NCI-H446 (cell line): Measurements from ENCODE around the gene VWC2L.

Source experiments
- DNase-seq, 2 experiments: peaks; one replicate each; lab custom pipeline; 2025; lab: John Stamatoyannopoulos, UW

The VWC2L gene

DNA sequence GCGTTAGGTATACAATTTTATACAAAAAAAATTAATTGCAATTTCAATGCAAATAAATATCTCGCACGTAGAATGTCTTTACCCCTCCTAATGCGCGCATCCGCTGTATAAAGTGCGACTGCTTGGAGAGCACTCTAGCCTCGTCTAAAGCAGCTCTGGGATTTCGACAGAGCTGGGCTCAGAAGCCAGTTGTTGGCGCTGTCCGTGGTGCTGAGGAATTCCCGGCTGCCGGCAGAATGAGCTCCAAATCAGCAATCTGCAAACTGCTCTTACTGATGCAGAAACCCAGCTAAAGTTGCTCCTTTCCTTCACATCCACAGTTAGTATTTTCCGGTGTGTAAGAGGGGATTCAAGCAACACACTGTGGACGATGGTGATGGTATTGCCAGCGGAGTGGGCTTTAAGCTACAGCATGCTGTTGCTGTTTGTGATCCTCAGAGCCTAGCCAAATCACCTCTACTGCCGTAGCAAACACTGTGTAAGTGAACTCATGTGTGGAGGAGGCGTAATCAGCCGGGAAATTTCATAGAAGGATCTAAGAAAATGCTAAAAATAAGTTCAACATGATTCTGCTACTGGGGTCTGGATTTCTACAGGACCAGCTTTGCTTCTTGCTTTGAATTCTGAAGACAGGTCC is at the start of gene VWC2L:
Gene VWC2L (plus strand): TSS at position 137 of the 637 bp plus-strand sequence. CDS start 3,140 bp downstream, outside the sequence.
- DNase-seq: peak; percentile 48 to 76

DNA sequence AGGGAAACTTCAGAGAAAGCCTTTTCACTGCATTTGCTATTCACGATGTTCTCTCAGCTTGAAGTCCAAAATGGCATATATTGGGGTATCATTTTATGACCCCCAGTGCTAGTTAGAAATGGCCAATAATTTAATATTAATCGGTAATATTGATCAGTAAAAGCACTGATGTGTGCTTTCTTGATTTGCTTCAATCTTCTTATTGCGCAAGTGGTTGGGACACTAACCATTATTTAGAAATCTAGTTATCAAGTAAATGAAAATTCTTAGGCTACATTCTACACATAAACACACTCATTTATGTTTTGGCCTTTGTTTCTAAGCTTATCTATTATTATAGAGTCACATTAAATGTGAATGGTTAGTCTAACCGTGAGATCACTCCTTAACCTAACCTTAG is 49.7 kb upstream of the VWC2L start:
- DNase-seq: no peak

GRCh38 chr2:214365549-214365948 is 45.3 kb upstream of the VWC2L start:
- no peak for DNase-seq

DNA sequence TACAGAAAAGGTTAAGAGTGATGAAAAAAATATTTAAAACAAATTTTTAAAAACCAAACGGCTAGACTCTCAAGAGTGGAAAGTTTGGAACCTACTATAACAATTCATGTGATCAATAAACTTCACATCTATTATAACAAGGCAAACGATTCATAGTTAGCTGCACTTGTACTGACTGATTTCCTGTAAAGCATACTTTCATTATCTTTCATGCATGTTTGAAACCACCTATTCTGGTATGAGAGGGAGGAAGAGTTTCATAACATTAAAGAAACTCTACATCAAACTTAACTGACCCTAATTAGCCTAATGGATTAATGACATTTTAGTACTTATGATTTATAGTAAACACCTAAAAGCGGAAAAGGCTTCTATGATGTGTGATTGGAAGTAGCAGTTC is 43.7 kb upstream of the VWC2L start:
- no peak for DNase-seq

- DNase-seq: no peak
Measured at GRCh38 chr2:214376618-214377285, 34.1 kb upstream of the VWC2L start.

DNA sequence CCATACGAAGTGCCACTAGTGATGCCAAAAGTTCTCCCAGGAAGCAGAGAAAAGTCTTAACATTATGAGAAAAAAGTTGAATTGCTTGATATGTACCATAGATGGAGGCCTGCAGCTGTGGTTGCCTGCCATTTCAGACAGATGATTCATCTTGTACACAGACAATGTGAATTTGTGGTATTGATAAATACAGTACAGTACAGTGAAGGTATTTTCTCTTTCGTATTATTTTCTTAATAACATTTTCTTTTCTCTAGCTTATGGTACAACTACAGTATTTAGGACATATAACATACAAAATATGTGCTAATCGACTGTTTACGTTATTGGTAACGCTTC is 33.6 kb upstream of the VWC2L start:
- DNase-seq: no peak

DNA sequence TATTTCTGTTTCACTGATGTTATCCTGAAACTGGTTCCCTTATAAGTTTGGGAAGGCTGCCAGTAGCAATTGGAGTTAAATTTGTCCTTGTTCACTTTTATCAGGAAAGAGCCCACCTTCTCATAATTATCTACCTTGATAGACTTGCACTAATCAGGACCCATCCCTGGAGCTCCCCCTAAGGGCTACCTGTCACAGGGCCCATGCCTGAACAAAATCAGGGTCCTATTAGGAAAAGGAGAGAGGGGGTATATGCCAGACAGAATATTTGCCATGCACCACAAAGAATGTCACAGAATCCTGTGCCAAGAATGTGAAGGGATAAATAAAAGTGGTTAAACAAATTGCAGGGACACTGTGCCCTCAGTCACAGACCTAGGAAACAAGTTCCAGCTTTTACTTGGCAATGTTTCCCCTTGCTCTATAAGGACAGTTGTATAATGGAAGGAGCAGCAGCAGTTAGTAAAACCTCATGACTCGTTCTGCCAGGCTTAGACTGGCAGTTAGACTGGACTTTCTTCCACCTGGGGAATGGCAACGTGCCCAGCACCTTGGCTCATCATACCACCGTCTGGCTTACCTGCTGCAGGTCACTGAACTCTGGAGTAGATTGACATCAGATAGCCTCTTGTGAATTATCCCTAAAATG is 32.3 kb upstream of the VWC2L start:
- peak in 1 of 2 experiments; percentile 47 for DNase-seq

- DNase-seq: peak in 1 of 2 experiments; percentile 22
Measured at GRCh38 chr2:214379227-214379626, 31.6 kb upstream of the VWC2L start.

- DNase-seq: no peak
Measured at GRCh38 chr2:214380681-214381080, 30.2 kb upstream of the VWC2L start.

DNA sequence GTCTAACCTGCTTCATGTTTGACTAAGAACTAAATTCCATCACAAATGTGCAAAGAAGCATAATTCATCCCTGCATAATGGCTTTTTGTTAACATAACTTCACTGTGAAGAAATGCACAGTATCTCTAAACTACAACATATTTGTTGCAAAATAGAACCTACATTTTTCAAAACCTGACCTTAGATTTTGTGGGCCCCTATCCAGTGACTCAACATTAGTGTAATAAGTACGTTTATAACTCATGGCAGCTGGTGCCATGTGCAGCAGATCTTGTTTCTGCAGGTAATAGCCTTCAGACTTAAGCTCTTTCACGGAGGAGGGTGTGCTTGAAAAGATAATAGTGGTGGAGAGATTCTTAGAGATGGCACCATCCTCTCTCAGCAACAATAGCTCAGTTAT is 28.6 kb upstream of the VWC2L start:
- no peak for DNase-seq

DNA sequence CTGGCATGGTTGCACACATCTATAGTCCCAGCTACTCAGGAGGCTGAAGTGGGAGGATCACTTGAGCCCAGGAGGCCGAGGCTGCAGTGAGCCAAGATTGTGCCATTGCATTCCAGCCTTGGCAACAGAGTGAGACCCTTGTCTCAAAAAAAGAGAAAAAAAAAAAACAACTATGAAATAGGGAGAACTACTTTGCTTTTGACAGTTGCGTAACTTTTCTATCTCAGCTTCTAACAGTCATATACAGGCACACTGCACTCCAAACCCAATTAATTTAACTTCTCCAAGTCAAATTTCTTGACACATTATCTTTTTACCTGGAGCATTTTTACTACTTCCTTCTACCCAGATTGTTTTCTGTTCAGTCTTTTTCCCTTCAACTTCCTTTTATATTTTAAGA is 24.1 kb upstream of the VWC2L start:
- no peak for DNase-seq

DNA sequence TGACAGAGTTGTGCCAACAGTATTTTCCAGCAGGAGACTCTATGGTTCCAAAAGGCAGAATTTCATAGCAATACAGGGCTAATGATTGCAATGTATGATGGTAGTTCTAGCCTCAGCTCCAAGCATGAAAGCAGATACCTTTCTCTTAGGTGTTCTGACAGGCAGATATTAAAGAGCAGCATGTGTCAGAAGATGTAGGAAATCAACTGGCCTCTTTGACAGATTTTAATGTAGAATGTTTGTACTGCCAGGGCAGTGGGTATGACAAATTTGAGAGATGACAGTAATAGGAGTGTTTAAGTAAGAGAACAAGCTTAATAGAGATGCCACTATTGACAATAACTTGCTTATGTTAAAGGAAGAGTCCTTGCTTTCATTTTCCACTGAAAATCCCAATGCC is 21.5 kb upstream of the VWC2L start:
- no peak for DNase-seq

DNA sequence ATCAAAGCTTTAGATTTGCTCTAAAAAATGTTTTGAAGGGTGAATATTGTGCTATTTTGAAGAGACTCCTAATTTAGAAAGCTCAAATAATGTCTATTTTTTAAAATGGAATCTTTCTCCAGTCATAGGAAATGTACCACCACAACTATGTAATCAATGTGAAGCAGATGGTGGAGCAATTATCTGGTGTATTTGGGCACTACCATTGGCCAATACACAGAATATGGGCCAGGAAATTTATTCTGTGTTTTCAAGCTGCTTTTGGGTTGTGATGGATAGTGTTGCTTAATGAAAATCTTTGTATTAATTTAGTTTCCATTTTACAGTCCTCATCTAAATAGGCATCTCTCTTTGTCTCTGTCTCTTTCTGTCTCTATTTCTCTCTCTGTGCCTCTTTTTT is 17.1 kb upstream of the VWC2L start:
- DNase-seq: peak; percentile 15 to 66

GRCh38 chr2:214395040-214395439 is 15.8 kb upstream of the VWC2L start:
- DNase-seq: peak in 1 of 2 experiments; percentile 33

DNA sequence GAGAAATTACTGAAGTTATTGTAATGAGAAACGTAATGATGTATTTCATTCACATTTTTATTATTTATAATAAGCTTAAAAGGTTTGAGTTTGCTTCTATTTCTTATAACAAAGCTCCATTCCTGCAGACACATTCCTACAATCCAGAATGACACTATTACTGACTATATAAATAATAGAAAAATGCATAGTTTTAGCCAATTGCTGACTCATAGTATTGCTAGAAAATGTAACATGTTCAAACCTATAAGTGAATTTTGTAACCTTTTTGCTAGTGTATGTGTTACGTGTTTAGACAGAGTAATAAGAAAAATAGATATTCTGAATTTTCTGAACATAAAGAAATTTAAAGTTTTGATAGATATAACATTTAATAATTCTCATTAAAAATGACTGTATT is 9.3 kb upstream of the VWC2L start:
- DNase-seq: no peak

DNA sequence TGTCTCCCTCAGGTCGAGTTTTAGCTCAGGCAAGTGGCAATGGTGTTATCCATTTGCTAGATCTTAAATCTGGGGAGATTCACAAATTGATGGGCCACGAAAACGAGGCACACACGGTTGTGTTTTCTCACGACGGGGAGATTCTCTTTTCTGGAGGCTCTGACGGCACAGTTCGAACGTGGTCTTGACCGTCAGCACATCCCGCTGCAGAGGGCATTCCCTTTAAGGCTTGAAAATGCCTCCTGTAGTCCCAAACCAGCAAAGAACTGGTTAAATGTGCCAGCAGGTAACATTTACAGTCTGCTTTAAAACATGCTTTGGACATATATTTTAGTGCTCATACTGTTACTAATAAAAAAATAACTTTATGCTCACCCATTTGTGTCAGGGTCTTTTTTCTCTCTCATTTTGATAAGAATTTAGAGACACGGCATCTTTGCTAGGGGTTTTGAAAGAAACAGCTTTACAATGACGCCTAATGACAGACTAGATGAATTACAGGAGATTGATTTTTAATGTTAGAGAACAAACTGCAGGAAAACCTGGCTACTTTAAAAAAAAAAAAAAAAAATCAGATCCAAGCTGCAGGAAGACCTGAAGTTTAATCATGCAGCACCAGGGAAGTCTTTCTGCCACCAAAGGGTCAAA is 602 bp upstream of the VWC2L start:
- peak; percentile 58 to 59 for DNase-seq

- no peak for DNase-seq
Measured at GRCh38 chr2:214412679-214413078, 1.8 kb downstream of the VWC2L start.

- no peak for DNase-seq
Measured at GRCh38 chr2:214436470-214436869, 25.6 kb downstream of the VWC2L start.

DNA sequence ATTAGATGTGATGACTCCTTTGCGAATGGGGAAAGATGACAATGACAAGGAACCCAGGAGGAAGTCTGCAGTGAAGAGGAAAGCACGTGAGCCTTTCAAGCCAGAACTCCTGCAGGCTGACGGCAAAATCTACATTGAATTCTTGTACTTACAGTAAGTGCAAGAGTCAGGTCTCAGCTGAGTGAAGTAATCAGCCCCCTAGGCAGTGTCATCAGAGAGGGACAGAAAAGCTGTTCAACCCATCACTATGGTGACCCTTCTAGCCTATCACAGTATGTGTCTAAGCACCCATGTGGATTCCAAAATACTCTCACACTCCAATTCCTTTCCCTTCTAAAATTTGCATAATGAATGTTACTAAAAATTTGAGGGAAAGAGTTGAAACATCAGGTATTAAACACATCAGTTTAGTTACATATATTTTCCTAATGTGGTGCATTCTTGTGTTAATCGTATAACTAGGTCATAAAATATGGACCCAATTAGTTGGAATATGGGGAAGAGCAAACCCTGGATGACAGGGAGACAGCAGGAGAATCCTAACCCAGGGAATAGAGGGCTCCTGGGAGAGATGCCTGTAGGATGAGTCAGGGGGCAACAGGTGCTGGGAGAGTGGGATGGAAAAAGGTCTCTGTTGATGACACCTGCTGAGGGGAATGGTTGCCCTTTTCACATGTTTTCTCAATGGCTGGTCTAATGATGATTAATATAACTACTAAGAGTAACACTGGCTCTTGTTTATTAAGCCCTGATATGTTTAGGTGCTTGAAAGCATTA is 39.5 kb downstream of the VWC2L start:
- DNase-seq: no peak

GRCh38 chr2:214451516-214452275 is 40.8 kb downstream of the VWC2L start:
- DNase-seq: no peak

- DNase-seq: no peak
Measured at GRCh38 chr2:214465363-214466146, 54.7 kb downstream of the VWC2L start.
